Naive thymus-derived CD4-positive, alpha-beta T cell (primary cell): Measurements from ENCODE around the gene LACTBL1. TPM values are rescaled to one million over a fixed set of nuclear protein-coding genes. Genes with fewer than 3 reads are reported as not detected.

Source experiments
- ATAC-seq: fragments of 150-1000 bp; cut with Tn5 transposase; 2 replicates; pipeline ENCODE4 v1.10.0; 2021; ENCODE audit warnings: mild to moderate bottlenecking, moderate library complexity
- CTCF ChIA-PET: fragments of 350-600 bp; sonication (Branson Sonifier 250); formaldehyde crosslinking; loops from one replicate; lab custom pipeline; 2021; ENCODE audit warnings: antibody characterized with exemption; lab: Charles Lee
- POLR2A ChIA-PET: fragments of 350-600 bp; sonication (Branson Sonifier 250); formaldehyde crosslinking; loops from one replicate; lab custom pipeline; 2021; ENCODE audit warnings: antibody characterized with exemption, inconsistent platforms; lab: Charles Lee
- DNase-seq, 9 donors: peaks; one replicate each; pipeline versions ENCODE4 v3.0.0 to v3.0.0-alpha.2; 2020 to 2022; ENCODE audit warnings: mixed read lengths in 1 of 9
- H3K27ac ChIP-seq: one replicate; pipeline ENCODE4 v1.7.0; 2013; ENCODE audit warnings: mild to moderate bottlenecking, low read depth, low read length, moderate library complexity
- H3K27me3 ChIP-seq, 2 donors: one replicate each; pipeline ENCODE4 v1.7.0; 2013; ENCODE audit warnings: low read length in 2 of 2, mild to moderate bottlenecking in 2 of 2, moderate library complexity in 2 of 2; ENCODE audit not compliant: control insufficient read depth in 2 of 2, insufficient read depth in 2 of 2
- H3K36me3 ChIP-seq, 3 experiments: 1 replicate in 2 of 3; 2 replicates in 1 of 3; pipeline ENCODE4 v1.7.0; 2013; ENCODE audit warnings: low read length in 3 of 3, mild to moderate bottlenecking in 3 of 3, moderate library complexity in 1 of 3; ENCODE audit not compliant: insufficient read depth in 3 of 3, control insufficient read depth in 2 of 3
- H3K4me1 ChIP-seq, 2 donors: one replicate each; pipeline ENCODE4 v1.7.0; 2013; ENCODE audit warnings: low read length in 2 of 2, mild to moderate bottlenecking in 2 of 2, moderate library complexity in 1 of 2; ENCODE audit not compliant: control insufficient read depth in 2 of 2, insufficient read depth in 2 of 2
- H3K4me3 ChIP-seq: 2 replicates; pipeline ENCODE4 v1.7.0; 2013; ENCODE audit warnings: mild to moderate bottlenecking, low read length
- H3K9me3 ChIP-seq, 3 experiments: 1 replicate in 2 of 3; 2 replicates in 1 of 3; pipeline ENCODE4 v1.7.0; 2013; ENCODE audit warnings: low read length in 3 of 3; ENCODE audit not compliant: control insufficient read depth in 2 of 3
- H3K27ac Mint-ChIP-seq, 9 donors: one replicate each; pipeline ENCODE4 v1.8.0; 2020 to 2022; ENCODE audit warnings: mixed read lengths in 9 of 9, mild to moderate bottlenecking in 8 of 9, moderate library complexity in 5 of 9, inconsistent platforms in 2 of 9
- H3K27me3 Mint-ChIP-seq, 5 donors: one replicate each; pipeline ENCODE4 v1.8.0; 2021 to 2022; ENCODE audit warnings: mixed read lengths in 5 of 5, mild to moderate bottlenecking in 1 of 5
- H3K36me3 Mint-ChIP-seq, 5 donors: one replicate each; pipeline ENCODE4 v1.8.0; 2020 to 2022; ENCODE audit warnings: mixed read lengths in 5 of 5, mild to moderate bottlenecking in 3 of 5, inconsistent platforms in 1 of 5
- H3K4me1 Mint-ChIP-seq, 7 donors: one replicate each; pipeline ENCODE4 v1.8.0; 2020 to 2022; ENCODE audit warnings: mixed read lengths in 7 of 7, mild to moderate bottlenecking in 3 of 7, inconsistent platforms in 1 of 7
- H3K4me3 Mint-ChIP-seq, 10 donors: one replicate each; pipeline ENCODE4 v1.8.0; 2020 to 2022; ENCODE audit warnings: mild to moderate bottlenecking in 10 of 10, mixed read lengths in 10 of 10, moderate library complexity in 6 of 10, inconsistent platforms in 2 of 10
- H3K9me3 Mint-ChIP-seq, 11 donors: one replicate each; pipeline ENCODE4 v1.8.0; 2020 to 2022; ENCODE audit warnings: mixed read lengths in 11 of 11, mild to moderate bottlenecking in 4 of 11, inconsistent platforms in 1 of 11, moderate library complexity in 1 of 11
- intact Hi-C, 2 donors: fragments of 100-400 bp; cut with micrococcal nuclease; formaldehyde crosslinking; loops; one replicate each; pipeline ENCODE4 v1.15.1; 2023
- polyA plus RNA-seq, 2 donors: library from polyadenylated mRNA; unstranded; fragments of 300-500 nt; fragmentation: Illumina TruSeq; gene quantifications; one replicate each; pipeline ENCODE4 v1.2.3, GENCODE V29; 2021
- total RNA-seq, 6 experiments: library from RNA in 5 of 6; stranded (reverse) in 5 of 6; gene quantifications; 1 replicate in 5 of 6; 2 replicates in 1 of 6; pipeline ENCODE4 v1.2.3 and lab custom pipeline; 2021 to 2026

Gene LACTBL1
- total and polyA plus RNA-seq, 7 experiments from 2014 or later: not detected

- Histone ChIP-seq H3K4me1 (no peaks in the 10 kb centered on the region), H3K9me3 (no peaks in the 10 kb centered on the region), H3K27me3 (no peaks in the 10 kb centered on the region), H3K36me3 (no peaks in the 10 kb centered on the region), H3K4me3 (no peak overlapping the region), H3K27ac (no peak overlapping the region)
- ChIA-PET CTCF (no interaction called here), POLR2A (no interaction called here)
- H3K4me3 Mint-ChIP-seq: no peak overlapping the region
- no peak overlapping the region for H3K27ac Mint-ChIP-seq
- DNase-seq: no peak
- H3K9me3 Mint-ChIP-seq: peaks cover 0 to 2% (median 0%) of the 10 kb centered on the region in 11 donors
- no peaks in the 10 kb centered on the region for H3K4me1 Mint-ChIP-seq
- intact Hi-C loops: loop anchor here in 1 of 2 donors (10.0 kb wide), 1 partner anchor 323 kb away; no protein-coding TSS in a partner anchor
- H3K36me3 Mint-ChIP-seq: no peaks in the 10 kb centered on the region
- H3K27me3 Mint-ChIP-seq: peaks cover 0 to 19% (median 6%) of the 10 kb centered on the region in 5 donors
- no peak for ATAC-seq
Observed at GRCh38 chr1:22917989-22918388, 54.7 kb downstream of the LACTBL1 start.

DNA sequence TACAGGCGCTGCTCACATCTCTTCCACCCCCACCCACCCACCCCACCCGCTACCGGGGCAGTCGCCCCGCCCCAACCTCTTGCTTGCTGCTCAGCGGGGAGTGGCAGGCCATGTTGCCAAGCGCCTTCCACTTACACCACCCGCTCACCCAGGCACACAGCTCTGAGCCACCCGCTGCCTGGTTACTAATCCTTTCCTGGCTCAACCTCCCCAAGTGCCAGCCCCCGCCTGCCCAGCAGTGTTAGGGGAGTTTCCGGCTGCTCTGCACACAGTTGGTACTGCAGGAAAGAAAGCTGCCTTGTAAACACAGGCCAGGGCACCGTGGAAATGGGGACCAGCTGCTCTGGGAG, 56.2 kb downstream of the LACTBL1 start:
- Mint-ChIP-seq H3K27me3 (peaks cover 0 to 16% (median 6%) of the 10 kb centered on the region in 5 donors), H3K4me3 (no peak overlapping the region), H3K4me1 (no peaks in the 10 kb centered on the region), H3K36me3 (no peaks in the 10 kb centered on the region), H3K9me3 (no peaks in the 10 kb centered on the region), H3K27ac (no peak overlapping the region)
- H3K4me3 ChIP-seq: no peak overlapping the region
- DNase-seq (no peak), ATAC-seq (no peak)
- intact Hi-C loops: loop anchor here in 1 of 2 donors (10.0 kb wide), 1 partner anchor 322 kb away; no protein-coding TSS in a partner anchor
- H3K9me3 ChIP-seq: no peaks in the 10 kb centered on the region
- no peak overlapping the region for H3K27ac ChIP-seq
- ChIA-PET CTCF (no interaction called here), POLR2A (no interaction called here)
- H3K36me3 ChIP-seq: no peaks in the 10 kb centered on the region
- H3K4me1 ChIP-seq: no peaks in the 10 kb centered on the region
- no peaks in the 10 kb centered on the region for H3K27me3 ChIP-seq

- no peaks in the 10 kb centered on the region for H3K27me3 ChIP-seq
- ChIA-PET CTCF (no interaction called here), POLR2A (no interaction called here)
- H3K4me1 ChIP-seq: no peaks in the 10 kb centered on the region
- H3K36me3 ChIP-seq: no peaks in the 10 kb centered on the region
- Mint-ChIP-seq H3K36me3 (no peaks in the 10 kb centered on the region), H3K27ac (peak overlapping the region in 1 of 9 donors; percentile 5), H3K4me3 (no peak overlapping the region), H3K4me1 (no peaks in the 10 kb centered on the region), H3K27me3 (peaks cover 0 to 16% (median 6%) of the 10 kb centered on the region in 5 donors), H3K9me3 (no peaks in the 10 kb centered on the region)
- intact Hi-C loops: loop anchor here in 1 of 2 donors (10.0 kb wide), 1 partner anchor 321 kb away; no protein-coding TSS in a partner anchor
- no peak overlapping the region for H3K4me3 ChIP-seq
- DNase-seq (no peak), ATAC-seq (no peak)
- H3K27ac ChIP-seq: no peak overlapping the region
- H3K9me3 ChIP-seq: no peaks in the 10 kb centered on the region
Observed at GRCh38 chr1:22915816-22916470, 56.7 kb downstream of the LACTBL1 start.

GRCh38 chr1:22915231-22915630, 57.4 kb downstream of the LACTBL1 start:
- Mint-ChIP-seq H3K9me3 (no peaks in the 10 kb centered on the region), H3K27ac (no peak overlapping the region), H3K36me3 (no peaks in the 10 kb centered on the region), H3K4me1 (no peaks in the 10 kb centered on the region), H3K4me3 (no peak overlapping the region), H3K27me3 (peaks cover 0 to 16% (median 6%) of the 10 kb centered on the region in 5 donors)
- H3K36me3 ChIP-seq: no peaks in the 10 kb centered on the region
- no peaks in the 10 kb centered on the region for H3K4me1 ChIP-seq
- no peaks in the 10 kb centered on the region for H3K27me3 ChIP-seq
- H3K9me3 ChIP-seq: no peaks in the 10 kb centered on the region
- no peak overlapping the region for H3K4me3 ChIP-seq
- DNase-seq (no peak), ATAC-seq (no peak)
- H3K27ac ChIP-seq: no peak overlapping the region
- ChIA-PET POLR2A (no interaction called here), CTCF (no interaction called here)
- intact Hi-C loops: loop anchor here in 1 of 2 donors (10.0 kb wide), 1 partner anchor 320 kb away; no protein-coding TSS in a partner anchor

DNA sequence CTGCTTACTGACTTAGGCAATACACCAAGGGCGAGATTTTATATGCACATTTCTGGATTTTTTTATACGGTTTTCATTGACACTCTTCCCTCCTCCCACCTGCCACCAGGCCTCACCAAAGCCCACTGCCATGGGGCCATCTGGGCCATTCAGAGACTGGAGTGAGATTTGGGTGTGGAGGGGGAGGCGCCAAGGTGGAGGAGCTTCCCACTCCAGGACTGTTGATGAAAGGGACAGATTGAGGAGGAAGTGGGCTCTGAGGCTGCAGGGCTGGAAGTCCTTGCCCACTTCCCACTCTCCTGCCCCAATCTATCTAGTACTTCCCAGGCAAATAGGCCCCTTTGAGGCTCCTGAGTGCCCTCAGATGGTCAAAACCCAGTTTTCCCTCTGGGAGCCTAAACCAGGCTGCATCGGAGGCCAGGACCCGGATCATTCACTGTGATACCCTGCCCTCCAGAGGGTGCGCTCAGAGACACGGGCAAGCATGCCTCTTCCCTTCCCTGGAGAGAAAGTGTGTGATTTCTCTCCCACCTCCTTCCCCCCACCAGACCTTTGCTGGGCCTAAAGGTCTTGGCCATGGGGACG, 57.9 kb downstream of the LACTBL1 start:
- H3K36me3 Mint-ChIP-seq: no peaks in the 10 kb centered on the region
- H3K4me1 ChIP-seq: no peaks in the 10 kb centered on the region
- no peaks in the 10 kb centered on the region for H3K36me3 ChIP-seq
- intact Hi-C loops: loop anchor here in 1 of 2 donors (10.0 kb wide), 1 partner anchor 320 kb away; no protein-coding TSS in a partner anchor
- ATAC-seq (no peak), DNase-seq (no peak)
- no peak overlapping the region for H3K27ac ChIP-seq
- ChIA-PET POLR2A (no interaction called here), CTCF (no interaction called here)
- peaks cover 0 to 16% (median 6%) of the 10 kb centered on the region in 5 donors for H3K27me3 Mint-ChIP-seq
- H3K9me3 Mint-ChIP-seq: no peaks in the 10 kb centered on the region
- no peaks in the 10 kb centered on the region for H3K27me3 ChIP-seq
- H3K9me3 ChIP-seq: no peaks in the 10 kb centered on the region
- no peak overlapping the region for H3K27ac Mint-ChIP-seq
- H3K4me1 Mint-ChIP-seq: no peaks in the 10 kb centered on the region
- H3K4me3 Mint-ChIP-seq: no peak overlapping the region
- no peak overlapping the region for H3K4me3 ChIP-seq

- Mint-ChIP-seq H3K27me3 (peaks cover 0 to 16% (median 6%) of the 10 kb centered on the region in 5 donors), H3K36me3 (no peaks in the 10 kb centered on the region), H3K27ac (no peak overlapping the region), H3K4me3 (no peak overlapping the region), H3K9me3 (no peaks in the 10 kb centered on the region), H3K4me1 (no peaks in the 10 kb centered on the region)
- CTCF ChIA-PET: no interaction called here
- DNase-seq: no peak
- intact Hi-C loops: loop anchor here in 1 of 2 donors (10.0 kb wide), 1 partner anchor 319 kb away; no protein-coding TSS in a partner anchor
- POLR2A ChIA-PET: interaction anchor here (0.6 kb wide), 1 partner anchor 1900 kb away, joined by 4 read pairs; no protein-coding TSS in a partner anchor
- Histone ChIP-seq H3K4me3 (no peak overlapping the region), H3K36me3 (no peaks in the 10 kb centered on the region), H3K27ac (no peak overlapping the region), H3K4me1 (no peaks in the 10 kb centered on the region), H3K9me3 (no peaks in the 10 kb centered on the region), H3K27me3 (no peaks in the 10 kb centered on the region)
- ATAC-seq: no peak
Observed at GRCh38 chr1:22914156-22914555, 58.5 kb downstream of the LACTBL1 start.
